Spleen (tissue), 7 donors: Measurements from ENCODE around the gene HSD17B12.

ENCODE experiments used
- CTCF ChIP-seq, 11 experiments: fragments of 200-600 bp in 7 of 11; fragments of 450-650 bp in 4 of 11; sonication (generic) in 4 of 11; IDR thresholded peaks in 8 of 11; conservative IDR thresholded peaks in 3 of 11; 1 replicate in 7 of 11; 2 replicates in 4 of 11; pipeline versions ENCODE4 v1.4.0 to v1.8.0; 2016 to 2021; ENCODE audit warnings: antibody characterized with exemption in 11 of 11, inconsistent platforms in 4 of 11, mild to moderate bottlenecking in 1 of 11
- POLR2A ChIP-seq, 3 donors: fragments of 450-650 bp; IDR thresholded peaks; one replicate each; pipeline ENCODE4 v1.5.1; 2017; ENCODE audit warnings: antibody characterized with exemption in 3 of 3, mild to moderate bottlenecking in 1 of 3
- POLR2AphosphoS5 ChIP-seq, 3 donors: sonication (generic); formaldehyde crosslinking; IDR thresholded peaks; one replicate each; pipeline ENCODE4 v1.5.1; 2017; ENCODE audit warnings: antibody characterized with exemption in 3 of 3
- donor health status: DM: no; HTN: no; CAD: no; lungs with moderate emphysema.
- donor health status: DM: no; HTN: no; CAD: no.
- donor health status: DM: no; HTN: no; CAD: no.

DNA sequence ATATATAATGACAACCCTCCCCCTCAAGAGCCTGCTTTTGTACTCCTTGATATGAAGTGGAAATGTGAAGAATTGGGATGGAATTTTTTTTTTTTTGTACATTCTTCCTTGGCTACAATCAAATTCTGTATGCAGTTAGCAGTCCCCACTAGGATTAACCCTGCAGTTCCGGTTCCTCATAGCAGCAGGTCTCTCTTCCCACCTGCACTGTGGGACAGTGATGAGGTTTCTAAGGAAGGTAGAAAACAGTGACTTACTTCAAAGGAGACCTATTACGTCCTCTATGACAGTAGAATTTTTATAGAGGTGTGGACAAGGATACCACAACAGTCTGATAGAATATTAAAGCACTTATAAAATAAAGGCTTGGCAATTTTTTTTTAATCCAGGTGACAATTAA, 153.7 kb downstream of the HSD17B12 start:
- TF ChIP-seq CTCF (IDR thresholded peaks at IDR 0.05 in 8 of 11, conservative IDR thresholded peaks at IDR 0.05 in 3 of 11) (no peak), POLR2AphosphoS5 (IDR thresholded peaks at IDR 0.05) (no peak), POLR2A (IDR thresholded peaks at IDR 0.05) (no peak)
